Measurements from ENCODE around the gene CCDC15. TPM values are rescaled to one million over a fixed set of nuclear protein-coding genes. Genes with fewer than 3 reads are reported as not detected.

Gene CCDC15
- total and polyA plus RNA-seq, 2 of the 4 experiments (the other 2 are of a cell fraction), result 1.1 to 2.0 TPM

GRCh38 chr11:124951341-124951740 lies 2.7 kb upstream of the CCDC15 start:
- Histone ChIP-seq H2BK20ac (ENCODE audit: low read depth, low read length) (no peak overlapping the region), H3K9ac (ENCODE audit: low read depth, low read length) (no peak overlapping the region), H3K27me3 (ENCODE audit: control insufficient read depth, insufficient read depth, low read length) (no peaks in the 10 kb centered on the region), H3K9me3 (ENCODE audit: control insufficient read depth, insufficient read depth, low read length) (no peaks in the 10 kb centered on the region), H2BK5ac (ENCODE audit: low read depth, low read length, poor library complexity, severe bottlenecking) (no peak overlapping the region), H2AK5ac (ENCODE audit: low read depth, low read length) (no peak overlapping the region), H4K91ac (ENCODE audit: insufficient read depth, low read depth, low read length) (no peak overlapping the region), H3K79me1 (ENCODE audit: low read depth in 1 of 2, low read length in 2 of 2) (peaks cover 0 to 8% of the 10 kb centered on the region in 2 experiments; a peak in 2 of 4 replicates), H3K4me3 (ENCODE audit: insufficient read depth, low read depth, low read length) (no peak overlapping the region), H3K23ac (ENCODE audit: low read depth, low read length) (no peak overlapping the region), H4K5ac (ENCODE audit: low read depth, low read length) (no peak overlapping the region), H4K8ac (ENCODE audit: low read depth in 2 of 2, low read length in 2 of 2) (no peak overlapping the region), H3K18ac (ENCODE audit: low read depth, low read length) (no peak overlapping the region), H3K56ac (ENCODE audit: extremely low read depth, insufficient read depth, low read length) (no peak overlapping the region), H3K36me3 (ENCODE audit: control insufficient read depth, insufficient read depth, low read length) (no peaks in the 10 kb centered on the region), H3K4ac (ENCODE audit: low read depth, low read length) (no peak overlapping the region), H2AK9ac (replicated peaks; ENCODE audit: low read depth, low read length, poor library complexity) (no peak overlapping the region), H3K14ac (replicated peaks; ENCODE audit: low read depth, low read length) (no peak overlapping the region), H3K27ac (ENCODE audit: insufficient read depth, low read length) (no peak overlapping the region), H2AFZ (replicated peaks; ENCODE audit: low read length, poor library complexity) (no peak overlapping the region), H4K20me1 (ENCODE audit: insufficient read depth, low read length) (no peaks in the 10 kb centered on the region), H2BK120ac (ENCODE audit: low read depth, low read length) (no peak overlapping the region), H3K9me1 (ENCODE audit: insufficient read depth, low read length) (no peaks in the 10 kb centered on the region), H2BK15ac (ENCODE audit: low read depth, low read length) (no peak overlapping the region), H3K4me1 (ENCODE audit: control insufficient read depth, insufficient read depth, low read length) (peaks cover 4% of the 10 kb centered on the region; the same call in 1 of the 2 replicates), H3K4me2 (ENCODE audit: low read depth, low read length) (no peak overlapping the region)
- in situ Hi-C loops (cut with MboI; ENCODE audit: low sequenced_read_pairs), result loop anchor here (5.0 kb wide), 1 partner anchor 74 kb away; no protein-coding TSS in a partner anchor
- DNase-seq, result no peak
- BruUV-seq (replicated peaks), result no TSS peak
- TF ChIP-seq RFX5 (IDR thresholded peaks at IDR 0.05; ENCODE audit: low read depth, low read length) (no peak), ELK1 (IDR thresholded peaks at IDR 0.05; ENCODE audit: borderline replicate concordance, low read depth, low read length) (no peak), MAFK (IDR thresholded peaks at IDR 0.05; ENCODE audit: low read depth, low read length) (no peak), RCOR1 (IDR thresholded peaks at IDR 0.05; ENCODE audit: insufficient replicate concordance, low read length) (no peak), NFE2L2 (IDR thresholded peaks at IDR 0.05; ENCODE audit: low read depth, low read length) (no peak), CHD1 (IDR thresholded peaks at IDR 0.05; ENCODE audit: low read depth, low read length) (no peak), CEBPB (IDR thresholded peaks at IDR 0.05; ENCODE audit: low read depth, low read length) (no peak), MAZ (IDR thresholded peaks at IDR 0.05; ENCODE audit: borderline replicate concordance, low read depth, low read length) (no peak), POLR2A (IDR thresholded peaks at IDR 0.05; ENCODE audit: low read depth, low read length) (no peak), CTCF (conservative IDR thresholded peaks at IDR 0.05; ENCODE audit: low read depth, low read length) (no peak), RAD21 (IDR thresholded peaks at IDR 0.05; ENCODE audit: low read length) (no peak)
- dilution Hi-C loops (cut with HindIII; ENCODE audit: low sequenced_read_pairs, unreplicated experiment), result no loop called here
- CTCF ChIA-PET, result no interaction called here
- WGBS, 2 experiments (ENCODE audit: extremely low coverage in 2 of 2, insufficient read length in 1 of 2), result no CpG with 5 or more reads among the region's 3 CpGs
- POLR2A ChIA-PET (ENCODE audit: unreplicated experiment), result no interaction called here
- no peak for ATAC-seq (ENCODE audit: low read depth)
- intact Hi-C loops (cut with micrococcal nuclease), result loop anchor here (5.0 kb wide), 1 partner anchor 309 kb away; no protein-coding TSS in a partner anchor

Measured in IMR-90 (cell line).